COLO668 (cell line): Measurements from ENCODE around the gene FUT8.

Experiments used
- DNase-seq: peaks from one replicate; lab custom pipeline; 2025; ENCODE audit not compliant: unreplicated experiment; lab: John Stamatoyannopoulos, UW

Gene FUT8

GRCh38 chr14:65552724-65553123, 140.2 kb downstream of the FUT8 start:
- no peak for DNase-seq

DNA sequence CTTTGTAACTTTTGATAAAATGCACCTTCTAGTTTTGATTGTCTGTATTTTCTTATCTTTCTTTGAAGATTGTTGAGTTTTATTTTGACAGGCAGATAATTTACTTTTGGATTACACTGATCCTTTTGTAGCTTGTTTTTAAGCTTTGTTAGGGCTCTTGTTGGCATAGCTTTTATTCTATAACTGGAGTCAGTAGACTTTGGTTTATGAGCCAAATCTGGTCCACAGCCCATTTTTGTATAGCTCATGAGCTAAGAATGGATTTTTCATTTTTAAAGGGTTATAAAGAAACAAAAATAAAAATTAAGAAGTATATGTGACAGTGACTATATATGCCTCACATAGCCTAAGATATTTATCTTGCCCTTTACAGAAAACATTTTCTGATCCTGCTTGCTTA, 142.3 kb downstream of the FUT8 start:
- DNase-seq = no peak

DNA sequence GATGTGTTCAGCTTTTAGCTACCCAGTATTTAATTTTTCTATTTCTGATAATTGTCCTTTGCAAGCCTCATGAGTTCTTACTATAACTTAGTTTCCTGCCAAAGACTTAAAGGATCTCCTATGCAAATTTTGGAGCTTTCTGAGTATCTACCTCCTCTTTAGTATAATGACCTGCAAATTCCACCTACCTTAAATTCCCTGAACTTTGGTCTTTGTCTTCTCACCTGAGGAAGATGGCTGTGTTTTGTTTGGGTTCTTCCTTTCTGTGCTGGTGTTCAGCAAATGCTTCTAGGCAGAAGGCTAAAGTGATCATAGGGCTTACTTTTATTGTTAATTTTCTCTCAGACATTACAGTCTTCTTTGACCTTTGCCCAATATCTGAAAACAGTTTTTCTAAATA, 142.8 kb downstream of the FUT8 start:
- no peak for DNase-seq

- no peak for DNase-seq
Measured at GRCh38 chr14:65558363-65558762, 145.8 kb downstream of the FUT8 start.

GRCh38 chr14:65560340-65561027, 148.0 kb downstream of the FUT8 start:
- no peak for DNase-seq

- DNase-seq = no peak
Measured at GRCh38 chr14:65564370-65564769, 151.8 kb downstream of the FUT8 start.

DNA sequence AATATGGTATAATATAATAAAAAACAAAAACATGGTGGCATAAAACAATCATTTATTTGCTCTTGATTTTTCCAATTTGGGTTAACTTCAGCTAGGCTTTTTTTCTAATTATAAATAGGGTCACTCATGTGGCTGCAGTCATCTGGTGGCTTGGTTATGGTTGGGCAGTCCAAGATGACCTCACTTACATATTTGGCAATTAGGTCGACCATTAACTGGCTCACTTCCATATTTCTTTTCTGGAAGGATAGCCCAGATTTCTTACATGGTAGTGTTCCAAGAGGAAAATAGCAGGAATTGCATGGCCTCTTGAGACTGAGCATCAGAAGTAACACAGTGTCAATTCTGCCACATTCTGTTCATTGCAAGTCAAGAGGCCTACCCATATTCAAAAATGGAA, 153.4 kb downstream of the FUT8 start:
- no peak for DNase-seq

GRCh38 chr14:65566820-65567522, 154.4 kb downstream of the FUT8 start:
- DNase-seq = no peak

GRCh38 chr14:65574611-65575010, 162.1 kb downstream of the FUT8 start:
- DNase-seq = no peak

- no peak for DNase-seq
Measured at GRCh38 chr14:65575389-65575788, 162.9 kb downstream of the FUT8 start.

- DNase-seq = no peak
Measured at GRCh38 chr14:65580973-65581372, 168.4 kb downstream of the FUT8 start.

DNA sequence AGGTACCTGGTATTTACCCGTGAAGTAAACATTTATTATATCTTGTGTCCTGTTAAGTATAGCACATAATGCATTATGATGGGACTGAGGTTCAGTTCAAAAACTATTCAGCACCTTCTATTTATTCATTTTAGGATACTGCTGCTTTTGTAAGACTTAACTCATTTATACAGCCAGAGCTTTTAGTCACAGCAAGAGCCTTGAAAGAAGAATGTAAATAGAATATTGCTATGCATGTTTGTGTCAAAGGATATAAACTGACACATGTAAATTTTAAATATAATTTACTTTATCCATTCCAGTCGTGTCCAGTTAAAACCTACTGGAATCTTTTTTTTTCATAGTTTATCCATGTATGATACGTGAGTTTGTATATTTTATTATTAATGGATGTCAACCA, 168.8 kb downstream of the FUT8 start:
- no peak for DNase-seq

DNA sequence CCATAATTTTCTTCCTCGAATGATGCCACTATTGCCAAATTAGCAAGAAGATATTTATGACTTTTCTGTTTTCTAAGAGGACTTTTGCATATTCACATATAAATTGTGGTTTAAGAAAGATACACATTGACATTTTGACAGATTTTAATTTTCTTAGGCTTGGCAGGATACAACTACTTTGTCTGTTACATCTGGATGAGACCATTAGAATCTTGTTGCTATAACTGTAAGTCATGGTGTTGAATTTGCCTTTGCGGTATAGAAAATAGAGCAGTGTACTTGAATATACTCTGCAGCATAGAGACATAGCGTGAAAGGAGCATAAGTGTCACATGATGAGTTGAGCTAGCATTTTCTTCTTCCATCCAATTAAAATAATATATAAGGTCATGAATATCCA, 169.3 kb downstream of the FUT8 start:
- no peak for DNase-seq

DNA sequence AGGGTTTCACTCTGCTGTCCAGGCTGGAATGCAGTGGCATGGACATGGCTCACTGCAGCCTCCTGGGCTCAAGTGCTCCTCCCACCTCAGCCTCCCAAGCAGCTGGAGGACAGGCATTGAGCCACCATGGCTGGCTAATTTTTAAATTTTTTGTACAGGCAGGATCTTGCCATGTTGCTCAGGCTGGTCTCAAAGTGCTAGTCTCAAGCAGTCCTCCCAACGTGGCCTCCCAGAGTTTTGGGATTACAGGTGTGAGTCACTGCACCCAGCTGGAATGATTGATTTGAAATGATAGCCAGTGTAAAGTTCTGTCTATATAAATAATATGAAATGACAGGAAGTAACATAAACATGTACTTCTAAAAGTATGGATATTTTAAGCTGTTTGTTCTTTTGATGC, 172.7 kb downstream of the FUT8 start:
- no peak for DNase-seq

- DNase-seq = no peak
Measured at GRCh38 chr14:65588426-65589140, 176.1 kb downstream of the FUT8 start.

DNA sequence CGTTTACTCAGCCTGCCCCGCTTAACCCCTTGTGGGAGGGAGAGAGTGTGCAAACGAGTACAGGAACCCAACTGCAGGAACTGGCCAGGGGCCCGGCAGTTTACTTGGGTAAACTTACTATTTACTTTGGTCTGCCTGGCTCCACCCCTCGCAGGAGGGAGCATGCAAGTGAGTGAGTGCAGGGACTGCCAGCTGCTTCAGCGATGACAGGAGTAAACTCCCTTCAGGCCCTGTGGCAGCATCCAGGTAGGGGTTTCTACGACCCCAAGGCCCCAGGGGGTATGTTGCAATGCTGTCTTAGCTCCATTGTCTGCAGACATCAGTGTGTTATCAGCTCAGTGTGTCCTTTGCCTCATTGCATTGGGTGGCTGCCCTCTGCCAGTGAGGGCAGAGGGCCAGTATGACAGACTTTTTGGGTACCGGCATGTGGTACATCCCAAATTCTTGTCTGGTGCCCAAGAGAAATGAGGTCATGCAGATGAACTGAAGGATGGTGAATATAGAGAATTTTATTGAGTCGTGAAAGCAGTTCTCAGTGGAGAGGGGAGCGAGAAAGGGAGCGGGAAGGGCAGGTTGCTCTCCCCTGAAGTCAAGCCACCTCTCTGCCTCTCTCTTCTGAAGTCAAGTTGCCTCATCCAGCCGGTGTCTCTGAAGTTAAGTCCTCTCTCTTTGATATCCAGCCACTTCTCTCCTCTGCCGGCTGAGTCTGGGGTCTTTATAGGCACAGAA, 181.8 kb downstream of the FUT8 start:
- DNase-seq = peak; percentile 60

GRCh38 chr14:65594882-65595237, 182.3 kb downstream of the FUT8 start:
- DNase-seq = no peak

DNA sequence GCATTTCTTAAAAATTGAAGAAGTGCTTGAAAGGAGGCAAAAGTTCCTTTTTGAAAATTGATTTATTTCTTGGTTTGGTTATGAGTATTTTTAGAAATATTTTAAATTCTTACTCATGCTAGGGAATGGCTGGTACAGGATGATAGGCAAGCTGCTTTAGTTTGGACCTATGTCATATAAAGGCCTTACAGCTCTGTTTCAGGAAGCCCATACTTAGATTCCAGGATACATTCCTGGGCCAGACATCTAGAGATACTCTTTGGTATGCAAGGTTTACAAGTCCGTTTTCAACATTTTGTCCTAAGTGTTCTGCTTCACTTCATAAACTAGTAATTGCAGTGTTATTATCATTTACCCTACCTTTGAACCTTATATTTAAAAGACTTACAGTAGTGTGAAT, 186.8 kb downstream of the FUT8 start:
- no peak for DNase-seq

DNA sequence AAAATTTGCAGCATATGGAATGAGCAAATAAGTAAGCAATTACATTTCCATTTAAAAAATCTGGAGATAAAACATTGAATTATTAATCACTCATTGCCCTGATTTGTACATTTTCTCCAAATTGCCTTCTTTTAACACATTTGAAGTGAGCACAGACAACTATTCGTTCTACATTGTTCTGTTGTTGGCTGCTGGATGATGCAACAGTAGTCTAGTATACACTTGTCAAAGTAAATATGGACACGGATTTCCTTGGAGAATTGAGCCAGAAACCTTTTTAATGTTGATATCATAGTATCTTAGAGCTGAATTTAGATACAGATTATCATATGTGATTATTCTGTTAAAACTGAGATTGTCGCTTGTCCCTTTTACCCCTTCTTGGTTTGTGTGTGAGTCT, 188.2 kb downstream of the FUT8 start:
- DNase-seq = no peak

DNA sequence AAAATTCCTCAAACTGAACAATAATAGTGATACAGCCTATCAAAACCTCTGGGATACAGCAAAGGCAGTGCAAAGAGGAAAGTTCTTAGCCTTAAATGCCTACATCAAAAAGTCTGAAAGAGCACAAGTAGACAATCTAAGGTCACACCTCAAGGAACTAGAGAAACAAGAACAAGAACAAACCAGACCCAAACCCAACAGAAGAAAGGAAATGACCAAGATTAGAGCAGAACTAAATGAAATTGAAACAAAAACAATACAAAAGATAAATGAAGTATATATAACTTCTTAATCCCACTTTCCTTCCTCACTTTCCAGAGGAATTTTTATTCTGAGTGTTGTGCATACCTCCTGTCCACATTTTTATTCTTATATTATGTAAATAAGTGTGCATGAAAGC, 192.0 kb downstream of the FUT8 start:
- DNase-seq = no peak

DNA sequence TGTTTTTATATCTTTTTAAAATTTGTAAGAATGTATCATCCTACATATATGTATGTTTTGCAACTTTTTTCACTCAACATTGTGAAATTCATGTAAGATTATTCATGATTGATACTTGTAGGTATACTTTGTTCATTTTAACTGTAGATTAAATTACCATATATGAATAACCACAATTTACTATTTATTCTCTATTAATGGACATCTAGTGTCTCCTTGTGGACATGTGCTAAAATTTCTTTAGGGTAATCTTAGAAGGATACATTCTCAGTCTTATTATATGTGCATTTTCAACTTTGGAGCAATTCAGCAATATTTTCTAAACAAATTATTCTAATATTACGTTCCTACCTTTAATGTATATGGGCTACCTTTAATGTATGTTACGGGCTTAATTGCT, 192.4 kb downstream of the FUT8 start:
- no peak for DNase-seq

DNA sequence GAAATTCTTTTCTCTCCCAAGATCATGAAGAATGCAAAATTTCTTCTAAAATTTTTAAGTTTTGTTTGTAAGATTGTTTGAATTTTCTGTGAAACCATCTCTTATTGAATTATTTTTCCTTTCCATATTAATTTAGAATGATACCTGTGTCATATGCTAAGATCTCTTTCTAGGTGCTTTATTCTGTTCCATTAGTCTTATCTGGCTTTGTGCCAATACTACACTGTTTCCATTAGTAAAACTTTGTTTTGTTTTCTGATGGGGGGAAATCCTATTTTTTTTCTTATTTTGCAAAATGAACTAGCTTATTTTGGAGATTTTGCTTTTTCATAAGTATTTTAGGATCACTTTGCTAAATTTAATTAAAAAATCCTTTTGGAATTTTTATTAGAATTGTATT, 193.9 kb downstream of the FUT8 start:
- DNase-seq = no peak
